NCI-H1092 treated with DMSO at 0.1 percent for 48 hours (cell line): Measurements from ENCODE around the gene TEKT4.
"Not testable (repeated sequence)": the region's sequence is repeated elsewhere in the genome, so short reads cannot be mapped to it uniquely, and the experiment has no call there.

Experiments used
- DNase-seq: peaks from one replicate; lab custom pipeline; 2025; lab: John Stamatoyannopoulos, UW

The TEKT4 gene

GRCh38 chr2:94875820-94876522, 4.7 kb downstream of the TEKT4 start:
- no peak for DNase-seq

DNA sequence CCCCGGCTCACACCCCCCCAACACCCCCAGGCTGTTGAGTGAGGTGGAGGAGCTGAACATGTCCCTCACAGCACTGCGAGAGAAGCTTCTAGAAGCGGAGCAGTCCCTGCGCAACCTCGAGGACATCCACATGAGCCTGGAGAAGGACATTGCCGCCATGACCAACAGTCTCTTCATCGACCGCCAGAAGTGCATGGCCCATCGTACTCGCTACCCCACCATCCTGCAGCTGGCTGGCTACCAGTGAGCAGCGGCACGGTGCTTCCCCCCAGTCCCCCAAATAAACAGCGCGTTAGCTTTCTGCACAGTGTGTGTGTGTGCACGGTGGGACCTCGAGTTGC, 5.3 kb downstream of the TEKT4 start:
- no peak for DNase-seq

- no peak for DNase-seq
Observed at GRCh38 chr2:94877129-94877528, 5.9 kb downstream of the TEKT4 start.

- DNase-seq = not testable (repeated sequence)
Observed at GRCh38 chr2:94878575-94878974, 7.3 kb downstream of the TEKT4 start.

GRCh38 chr2:94879314-94879981, 8.2 kb downstream of the TEKT4 start:
- DNase-seq = no peak

- no peak for DNase-seq
Observed at GRCh38 chr2:94879982-94880377, 8.8 kb downstream of the TEKT4 start.

GRCh38 chr2:94880507-94880906, 9.3 kb downstream of the TEKT4 start:
- no peak for DNase-seq

- no peak for DNase-seq
Observed at GRCh38 chr2:94881070-94881469, 9.8 kb downstream of the TEKT4 start.

GRCh38 chr2:94890234-94890633, 19.0 kb downstream of the TEKT4 start:
- no peak for DNase-seq

DNA sequence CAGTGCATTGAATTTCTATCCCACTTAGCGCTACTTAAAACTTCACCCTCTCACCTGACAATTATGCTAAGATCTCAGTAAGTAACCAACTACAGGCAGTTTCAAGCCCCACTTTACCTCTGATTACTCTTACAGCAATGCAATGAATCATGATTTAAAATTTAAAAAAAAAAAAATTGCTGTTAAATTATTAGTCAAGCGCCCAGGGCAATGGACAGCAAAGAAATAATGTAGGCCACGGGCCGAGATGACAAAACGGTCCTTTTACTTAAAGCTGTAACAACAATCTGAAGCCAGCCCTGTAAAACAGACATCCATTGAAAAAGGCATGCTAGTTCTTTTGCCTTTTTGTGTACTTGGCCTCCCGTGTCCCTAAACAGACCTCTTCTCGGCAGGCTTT, 24.0 kb downstream of the TEKT4 start:
- DNase-seq = not testable (repeated sequence)

DNA sequence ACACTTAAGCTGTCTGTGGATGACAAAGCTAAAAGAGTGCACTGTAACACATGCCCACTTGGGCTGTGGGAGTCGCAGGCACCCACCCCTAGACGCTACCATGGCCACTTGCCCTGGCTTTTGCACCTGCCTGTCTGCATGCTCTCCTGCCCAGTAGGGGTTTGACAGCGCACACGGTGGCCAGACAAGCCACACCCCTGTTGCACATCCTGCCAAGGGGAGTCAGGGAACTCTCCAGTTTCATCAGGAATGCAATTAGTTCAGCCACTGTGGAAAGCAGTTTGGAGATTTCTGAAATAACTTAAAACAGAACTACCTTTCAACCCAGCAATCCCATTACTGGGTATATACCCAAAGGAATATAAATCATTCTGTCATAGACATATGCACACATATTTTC, 35.7 kb downstream of the TEKT4 start:
- not testable (repeated sequence) for DNase-seq

DNA sequence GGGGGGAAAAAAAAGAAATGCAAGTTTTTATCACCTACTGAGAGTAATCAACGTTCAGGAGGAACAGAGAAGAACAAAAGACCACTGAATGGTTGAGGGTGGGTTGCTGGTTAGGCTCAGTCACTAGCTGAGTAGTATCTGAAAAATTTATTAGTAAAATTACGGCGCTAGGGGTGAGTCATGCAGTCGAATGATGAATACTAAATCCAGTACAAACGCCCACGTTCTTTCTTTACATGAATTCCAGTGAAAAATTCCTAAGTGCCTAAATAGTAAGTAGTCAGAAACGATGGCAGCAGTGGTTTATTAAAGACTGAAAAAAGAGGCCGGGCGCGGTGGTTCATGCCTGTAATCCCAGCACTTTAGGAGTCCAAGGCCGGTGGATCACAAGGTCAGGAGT, 52.0 kb downstream of the TEKT4 start:
- DNase-seq = no peak

- DNase-seq = not testable (repeated sequence)
Observed at GRCh38 chr2:94924999-94925398, 53.8 kb downstream of the TEKT4 start.
